Fibroblast of the conjunctiva (primary cell): ENCODE measurements around the gene EIF4EBP2.

Source experiments
- DNase-seq: peaks from one replicate; pipeline ENCODE4 v3.0.0-alpha.2; 2010; ENCODE audit warnings: low read depth

The EIF4EBP2 gene

GRCh38 chr10:70432561-70433263, 28.8 kb downstream of the EIF4EBP2 start:
- DNase-seq, result no peak

GRCh38 chr10:70433581-70434280, 29.8 kb downstream of the EIF4EBP2 start:
- no peak for DNase-seq

GRCh38 chr10:70435241-70436085, 31.5 kb downstream of the EIF4EBP2 start:
- no peak for DNase-seq

- no peak for DNase-seq
These were observed 33.8 kb downstream of the EIF4EBP2 start for GRCh38 chr10:70437721-70438120.

- no peak for DNase-seq
These were observed 36.6 kb downstream of the EIF4EBP2 start for GRCh38 chr10:70440296-70441160.

- DNase-seq, result no peak
These were observed 37.4 kb downstream of the EIF4EBP2 start, which contains the start of gene NODAL for GRCh38 chr10:70441161-70441894. Gene NODAL (minus strand): TSS chr10:70441681. CDS start chr10:70441667, 14 bp downstream.

GRCh38 chr10:70441895-70442309, 38.0 kb downstream of the EIF4EBP2 start:
- DNase-seq, result no peak

GRCh38 chr10:70442332-70442988, 38.5 kb downstream of the EIF4EBP2 start:
- no peak for DNase-seq

GRCh38 chr10:70444744-70445143, 40.8 kb downstream of the EIF4EBP2 start:
- no peak for DNase-seq

- no peak for DNase-seq
These were observed 42.0 kb downstream of the EIF4EBP2 start for GRCh38 chr10:70445718-70446657.

- no peak for DNase-seq
These were observed 44.3 kb downstream of the EIF4EBP2 start for GRCh38 chr10:70448236-70448635.

GRCh38 chr10:70455213-70455630, 51.3 kb downstream of the EIF4EBP2 start:
- DNase-seq, result no peak

- no peak for DNase-seq
These were observed 52.2 kb downstream of the EIF4EBP2 start for GRCh38 chr10:70456164-70456563.

GRCh38 chr10:70457759-70458305, 53.9 kb downstream of the EIF4EBP2 start:
- no peak for DNase-seq

- no peak for DNase-seq
These were observed 54.5 kb downstream of the EIF4EBP2 start for GRCh38 chr10:70458329-70459060.

GRCh38 chr10:70459061-70459773, 55.3 kb downstream of the EIF4EBP2 start:
- DNase-seq, result no peak

- DNase-seq, result no peak
These were observed 56.0 kb downstream of the EIF4EBP2 start for GRCh38 chr10:70459774-70460490.
